SH-SY5Y (cell line): ENCODE measurements around the gene IFRD2.

Experiments used
- GATA2 ChIP-seq: IDR thresholded peaks from 2 replicates; pipeline ENCODE4 v1.6.1; 2011; ENCODE audit warnings: mild to moderate bottlenecking, low read depth, low read length
- GATA3 ChIP-seq: IDR thresholded peaks from 2 replicates; pipeline ENCODE4 v1.6.1; 2011; ENCODE audit warnings: low read depth, mild to moderate bottlenecking, low read length, moderate library complexity

DNA sequence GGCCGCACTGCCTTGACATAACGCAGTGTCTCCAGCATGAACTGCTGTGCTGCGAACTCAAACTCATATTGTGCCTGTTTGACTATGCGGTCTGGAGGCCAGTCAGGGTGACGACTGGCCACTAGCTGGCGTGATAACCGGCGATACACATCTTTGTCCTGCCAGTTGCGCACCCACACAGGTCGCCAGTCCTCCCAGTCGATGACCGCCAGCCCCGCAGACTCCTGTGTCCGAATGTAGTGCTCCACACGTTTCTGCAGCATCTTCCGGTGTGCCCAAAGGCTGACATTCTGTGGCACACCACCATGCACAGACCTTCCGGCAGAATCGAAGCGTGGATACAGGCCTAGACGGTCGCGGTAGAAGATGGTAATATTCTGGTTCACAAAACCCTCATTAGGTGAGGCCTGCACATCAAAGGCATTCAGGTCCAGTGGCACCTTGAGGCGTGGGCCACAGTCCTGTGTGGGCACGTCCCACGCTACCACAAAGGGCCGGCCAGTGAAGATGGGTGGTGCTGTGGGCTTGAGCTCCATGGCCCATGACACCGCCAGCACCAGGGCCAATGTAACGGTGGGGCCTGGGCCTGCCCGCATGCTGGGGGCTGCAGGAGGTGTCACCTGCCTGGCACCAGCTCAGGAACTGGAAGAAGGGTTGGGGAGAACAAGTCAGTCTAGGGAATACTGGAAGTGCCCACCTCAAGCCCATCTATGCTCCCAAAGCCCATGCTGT lies 27.8 kb upstream of the IFRD2 start:
- TF ChIP-seq GATA3 (no peak), GATA2 (no peak)
